Measurements from ENCODE around the gene NR2C1. TPM values are rescaled to one million over a fixed set of nuclear protein-coding genes. Genes with fewer than 3 reads are reported as not detected.

The NR2C1 gene
- total RNA-seq, 4 donors from 2014 or later, result 23.3 to 67.1 (median 27.7) TPM

DNA sequence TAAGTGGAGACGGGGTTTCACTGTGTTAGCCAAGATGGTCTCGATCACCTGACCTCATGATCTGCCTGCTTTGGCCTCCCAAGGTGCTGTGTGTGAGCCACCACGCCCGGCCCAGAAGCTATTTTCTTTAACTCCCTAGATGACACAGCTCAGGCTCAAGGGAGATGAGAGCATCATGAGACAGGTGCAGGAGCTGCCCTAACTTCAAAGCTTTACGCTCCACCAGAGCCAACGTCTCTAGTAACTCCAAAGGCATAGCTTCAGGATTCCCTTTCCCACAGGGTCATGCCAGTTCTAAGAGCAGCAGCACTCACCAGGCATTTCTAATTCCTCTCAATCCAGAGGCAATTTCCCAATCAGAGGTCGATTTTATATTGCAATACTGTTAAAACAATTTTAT, 91.0 kb downstream of the NR2C1 start:
- ATAC-seq (ENCODE audit: low FRiP score) (no peak), DNase-seq (ENCODE audit: low spot score) (no peak)
- TF ChIP-seq, protein P1, sequence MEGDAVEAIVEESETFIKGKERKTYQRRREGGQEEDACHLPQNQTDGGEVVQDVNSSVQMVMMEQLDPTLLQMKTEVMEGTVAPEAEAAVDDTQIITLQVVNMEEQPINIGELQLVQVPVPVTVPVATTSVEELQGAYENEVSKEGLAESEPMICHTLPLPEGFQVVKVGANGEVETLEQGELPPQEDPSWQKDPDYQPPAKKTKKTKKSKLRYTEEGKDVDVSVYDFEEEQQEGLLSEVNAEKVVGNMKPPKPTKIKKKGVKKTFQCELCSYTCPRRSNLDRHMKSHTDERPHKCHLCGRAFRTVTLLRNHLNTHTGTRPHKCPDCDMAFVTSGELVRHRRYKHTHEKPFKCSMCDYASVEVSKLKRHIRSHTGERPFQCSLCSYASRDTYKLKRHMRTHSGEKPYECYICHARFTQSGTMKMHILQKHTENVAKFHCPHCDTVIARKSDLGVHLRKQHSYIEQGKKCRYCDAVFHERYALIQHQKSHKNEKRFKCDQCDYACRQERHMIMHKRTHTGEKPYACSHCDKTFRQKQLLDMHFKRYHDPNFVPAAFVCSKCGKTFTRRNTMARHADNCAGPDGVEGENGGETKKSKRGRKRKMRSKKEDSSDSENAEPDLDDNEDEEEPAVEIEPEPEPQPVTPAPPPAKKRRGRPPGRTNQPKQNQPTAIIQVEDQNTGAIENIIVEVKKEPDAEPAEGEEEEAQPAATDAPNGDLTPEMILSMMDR (IDR thresholded peaks at IDR 0.05), result no peak

DNA sequence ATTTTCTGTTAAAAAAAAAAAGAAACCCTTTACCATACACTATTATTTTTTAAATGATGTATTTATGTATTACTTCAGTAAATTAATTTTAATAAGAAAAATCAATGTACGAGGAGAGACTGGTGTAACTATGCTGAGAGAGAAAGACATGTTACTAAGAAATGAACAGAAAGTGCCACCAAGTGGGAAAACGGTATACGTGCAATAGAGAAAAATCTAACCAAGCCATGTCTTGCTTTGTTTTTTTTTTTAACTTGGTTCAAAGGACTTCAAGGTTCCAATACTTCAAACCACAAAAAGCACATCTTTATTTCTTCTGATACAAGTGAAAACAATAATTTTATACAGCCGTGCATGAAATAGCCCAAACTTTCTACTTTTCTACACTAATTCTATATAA, 92.8 kb downstream of the NR2C1 start:
- no peak for ATAC-seq (ENCODE audit: low FRiP score)
- no peak for DNase-seq (ENCODE audit: low spot score)
- TF ChIP-seq, protein P1 (IDR thresholded peaks at IDR 0.05), result no peak

DNA sequence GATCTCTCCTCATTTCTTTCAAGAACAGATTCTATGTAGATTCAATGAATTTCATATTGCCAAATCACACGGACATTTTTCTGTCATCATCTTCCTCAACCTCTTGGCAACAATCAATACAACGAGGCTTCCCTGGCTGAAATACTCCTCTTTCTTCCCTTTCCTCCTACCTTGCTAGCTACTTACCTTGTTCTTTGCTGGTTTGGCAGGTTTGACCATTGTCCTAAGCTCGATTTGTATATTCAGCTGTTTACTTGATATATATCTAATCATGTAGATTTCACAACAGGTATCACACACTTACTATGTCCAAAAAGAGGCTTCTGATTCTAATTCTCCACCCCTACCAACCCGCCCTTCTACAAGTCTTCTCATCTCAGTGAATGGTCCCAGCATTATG, 93.5 kb downstream of the NR2C1 start:
- TF ChIP-seq, protein P1 (IDR thresholded peaks at IDR 0.05), result no peak
- DNase-seq (ENCODE audit: low spot score) (no peak), ATAC-seq (ENCODE audit: low FRiP score) (no peak)

DNA sequence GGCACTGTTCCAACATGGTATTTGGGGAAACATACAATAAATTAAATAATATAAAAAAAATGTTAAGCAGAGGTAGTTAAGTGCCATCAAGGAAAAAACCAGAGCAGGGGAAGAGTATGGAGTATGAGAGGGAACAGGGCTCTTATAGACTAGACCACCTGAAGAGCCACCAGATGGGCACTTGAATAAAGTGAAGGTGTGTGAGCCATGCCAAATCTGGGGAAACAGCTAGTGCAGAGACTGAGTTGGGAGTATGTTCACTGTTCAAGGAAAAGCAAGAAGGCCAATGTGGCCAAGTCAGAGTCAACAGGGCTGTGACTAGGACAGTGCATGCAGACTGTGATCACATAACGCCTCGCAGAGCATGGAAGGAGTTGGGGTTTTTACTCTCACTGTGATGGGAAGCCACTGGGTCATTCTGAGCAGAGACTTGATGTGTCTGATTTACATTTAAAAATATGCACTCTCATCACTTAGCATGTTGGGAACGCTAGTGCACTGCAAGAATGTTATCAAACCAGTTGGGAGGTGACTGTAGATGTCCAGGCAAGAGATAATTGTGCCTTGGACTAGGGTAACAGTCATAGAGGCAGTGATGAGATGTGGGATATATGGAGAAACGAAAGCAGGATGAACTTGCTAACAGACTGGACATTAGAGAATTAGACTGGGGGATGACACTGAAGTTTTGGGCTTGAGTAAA, 95.5 kb downstream of the NR2C1 start:
- no peak for ATAC-seq (ENCODE audit: low FRiP score)
- no peak for DNase-seq (ENCODE audit: low spot score)
- TF ChIP-seq, protein P1 (IDR thresholded peaks at IDR 0.05), result no peak

DNA sequence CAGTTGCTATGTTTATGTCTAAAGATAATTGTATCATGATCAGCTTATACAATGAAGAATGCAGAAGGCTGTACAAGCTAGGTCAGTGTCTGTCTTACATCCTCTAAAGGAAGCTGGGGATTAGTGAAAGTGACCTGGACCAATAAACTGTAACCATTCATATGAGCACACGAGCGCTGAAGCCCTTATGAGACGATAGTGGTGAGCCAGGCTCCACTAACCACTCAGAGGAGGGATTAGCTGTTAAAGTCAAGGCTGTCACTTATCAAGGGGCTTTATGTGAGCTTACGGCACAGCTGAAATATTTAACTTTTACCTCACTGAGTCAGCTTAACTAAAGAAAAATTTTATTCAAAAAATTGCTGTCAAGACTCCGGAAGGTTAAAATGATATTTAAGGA, 100.2 kb downstream of the NR2C1 start:
- ATAC-seq (ENCODE audit: low FRiP score), result no peak
- TF ChIP-seq, protein P1 (IDR thresholded peaks at IDR 0.05), result no peak
- DNase-seq (ENCODE audit: low spot score), result no peak

DNA sequence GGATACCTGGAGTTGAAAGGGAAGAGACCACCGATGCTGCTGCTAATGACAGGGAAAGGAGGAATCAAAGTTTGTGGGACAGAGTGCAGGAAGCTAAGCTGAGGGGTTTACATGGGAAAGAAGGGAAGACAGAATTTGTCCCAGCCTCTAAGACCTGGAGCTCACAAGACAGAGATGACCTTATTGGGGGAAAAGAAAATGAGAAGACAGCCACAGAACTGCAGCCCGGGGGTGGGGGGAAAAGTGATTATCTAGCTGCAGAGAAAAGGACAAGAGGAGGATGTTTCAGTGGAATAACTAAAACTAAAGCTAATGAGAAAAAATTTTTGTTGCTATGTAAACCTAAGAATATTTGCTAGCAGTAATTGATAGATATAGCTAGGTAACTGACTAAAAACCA, 100.6 kb downstream of the NR2C1 start:
- TF ChIP-seq, protein P1 (IDR thresholded peaks at IDR 0.05), result no peak
- ATAC-seq (ENCODE audit: low FRiP score), result no peak
- DNase-seq (ENCODE audit: low spot score), result no peak

DNA sequence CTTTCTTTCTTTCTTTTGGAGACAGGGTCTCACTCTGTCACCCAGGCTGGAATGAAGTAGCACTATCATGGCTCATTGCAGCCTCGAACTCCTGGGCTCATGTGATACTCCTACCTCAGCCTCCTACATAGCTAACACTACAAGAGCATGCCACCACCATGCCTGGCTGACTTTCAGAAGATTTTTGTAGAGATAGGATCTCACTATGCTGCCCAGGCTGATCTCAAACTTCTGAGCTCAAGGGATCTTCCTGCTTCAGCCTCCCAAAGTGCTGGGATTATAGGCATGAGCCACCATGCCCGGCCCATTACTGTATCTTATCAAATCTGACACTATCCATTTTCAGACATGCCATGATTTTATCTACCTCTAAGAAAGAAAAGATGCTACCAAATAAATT, 101.5 kb downstream of the NR2C1 start:
- TF ChIP-seq, protein P1 (IDR thresholded peaks at IDR 0.05), result no peak
- no peak for ATAC-seq (ENCODE audit: low FRiP score)

More for the DNA sequence above, 101.5 kb downstream of the NR2C1 start:
- DNase-seq (ENCODE audit: low spot score), result no peak

All from omental fat pad (tissue), 4 donors.